SU-DHL-6 (cell line): ENCODE results near the gene ZNF841.

Experiments
- H2AFZ ChIP-seq: fragments of 200-600 bp; sonication (generic); 2 replicates; pipeline ENCODE4 v1.6.1; 2014; ENCODE audit warnings: low read depth, mild to moderate bottlenecking, moderate library complexity, mixed read lengths, antibody characterized with exemption, low read length; ENCODE audit not compliant: severe bottlenecking
- H3F3A ChIP-seq: fragments of 200-600 bp; shearing (Covaris generic); 2 replicates; pipeline ENCODE4 v1.6.0; 2016; ENCODE audit warnings: antibody characterized with exemption, mild to moderate bottlenecking; ENCODE audit not compliant: insufficient read depth
- H3K27ac ChIP-seq: fragments of 200-600 bp; sonication (generic); 2 replicates; pipeline ENCODE4 v1.5.1; 2016; ENCODE audit warnings: low read depth, mild to moderate bottlenecking, low read length, moderate library complexity, mixed read lengths
- H3K27me3 ChIP-seq: fragments of 200-600 bp; sonication (generic), shearing (Covaris generic); 2 replicates; pipeline ENCODE4 v1.6.0; 2014; ENCODE audit warnings: mild to moderate bottlenecking, low read length
- H3K36me3 ChIP-seq: fragments of 200-600 bp; sonication (generic); 2 replicates; pipeline ENCODE4 v1.6.1; 2014; ENCODE audit warnings: mild to moderate bottlenecking, low read length, mixed read lengths
- H3K4me2 ChIP-seq: fragments of 300-600, 200-600 bp; shearing (Covaris generic), sonication (generic); 2 replicates; pipeline ENCODE4 v1.6.0; 2014; ENCODE audit warnings: low read length, low read depth, mild to moderate bottlenecking; ENCODE audit not compliant: poor library complexity, severe bottlenecking
- H3K4me3 ChIP-seq: fragments of 200-600 bp; sonication (generic); 2 replicates; pipeline ENCODE4 v1.5.1; 2014; ENCODE audit warnings: antibody characterized with exemption, low read length, mild to moderate bottlenecking, mixed read lengths; ENCODE audit not compliant: insufficient read depth, poor library complexity, severe bottlenecking
- H3K79me2 ChIP-seq: fragments of 200-600 bp; sonication (generic); 2 replicates; pipeline ENCODE4 v1.6.1; 2014; ENCODE audit warnings: mild to moderate bottlenecking, low read length, moderate library complexity; ENCODE audit not compliant: insufficient read depth
- H3K9ac ChIP-seq: fragments of 200-600 bp; sonication (generic); 2 replicates; pipeline ENCODE4 v1.7.0; 2014; ENCODE audit warnings: mild to moderate bottlenecking, low read length
- H3K9me2 ChIP-seq: fragments of 200-600 bp; sonication (generic); replicated peaks from 2 replicates; pipeline ENCODE4 v1.6.1; 2014; ENCODE audit warnings: low read length; ENCODE audit not compliant: insufficient read depth
- H3K9me3 ChIP-seq: fragments of 200-600 bp; sonication (generic); 2 replicates; pipeline ENCODE4 v1.6.1; 2014; ENCODE audit warnings: low read length, mixed read lengths; ENCODE audit not compliant: insufficient read depth
- H4K20me1 ChIP-seq: fragments of 200-600 bp; sonication (generic); 2 replicates; pipeline ENCODE4 v1.6.1; 2014; ENCODE audit warnings: low read depth, mild to moderate bottlenecking, antibody characterized with exemption, low read length, moderate library complexity, mixed read lengths
- EZH2phosphoT487 ChIP-seq: fragments of 200-600 bp; sonication (generic), shearing (Covaris generic); conservative IDR thresholded peaks from 2 replicates; pipeline ENCODE4 v1.6.1; 2018; ENCODE audit warnings: mild to moderate bottlenecking, antibody characterized with exemption, low read length, moderate library complexity, mixed read lengths
- TF ChIP-seq, protein P1 (sequence below): fragments of 200-600 bp; sonication (generic); IDR thresholded peaks from one replicate; pipeline ENCODE4 v1.5.1; 2017; ENCODE audit warnings: antibody characterized with exemption, mild to moderate bottlenecking, low read length, moderate library complexity; ENCODE audit not compliant: insufficient read depth, poor library complexity, severe bottlenecking

ZNF841 gene

DNA sequence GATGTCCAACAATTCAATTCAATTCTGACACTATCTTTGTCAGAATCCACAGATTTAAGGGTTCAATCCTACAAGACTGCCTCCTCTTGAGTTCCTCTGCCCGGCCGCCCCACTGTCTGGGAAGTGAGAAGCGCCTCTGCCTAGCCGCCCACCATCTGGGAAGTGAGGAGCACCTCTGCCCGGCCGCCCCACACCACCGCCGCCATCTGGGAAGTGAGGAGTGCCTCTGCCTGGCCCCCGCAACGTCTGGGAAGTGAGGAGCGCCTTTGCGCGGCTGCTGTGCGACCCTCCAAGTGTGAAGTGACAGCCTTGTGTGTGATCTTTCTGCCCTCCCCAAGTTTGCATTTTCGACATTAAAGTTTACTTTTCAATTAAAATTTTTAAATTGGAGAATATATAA, 73.4 kb downstream of the ZNF841 start:
- H3K4me3 ChIP-seq = no peak overlapping the region
- no peaks in the 10 kb centered on the region for H3F3A ChIP-seq
- H3K9ac ChIP-seq = no peak overlapping the region
- H3K9me3 ChIP-seq = peaks cover 12% of the 10 kb centered on the region; the same call in 1 of the 2 replicates
- H3K79me2 ChIP-seq = peaks cover 8% of the 10 kb centered on the region; the same call in 1 of the 2 replicates
- no peaks in the 10 kb centered on the region for H4K20me1 ChIP-seq
- H2AFZ ChIP-seq = no peak overlapping the region
- H3K36me3 ChIP-seq = peaks cover 73% of the 10 kb centered on the region
- no peaks in the 10 kb centered on the region for H3K27me3 ChIP-seq
- TF ChIP-seq, protein P1, sequence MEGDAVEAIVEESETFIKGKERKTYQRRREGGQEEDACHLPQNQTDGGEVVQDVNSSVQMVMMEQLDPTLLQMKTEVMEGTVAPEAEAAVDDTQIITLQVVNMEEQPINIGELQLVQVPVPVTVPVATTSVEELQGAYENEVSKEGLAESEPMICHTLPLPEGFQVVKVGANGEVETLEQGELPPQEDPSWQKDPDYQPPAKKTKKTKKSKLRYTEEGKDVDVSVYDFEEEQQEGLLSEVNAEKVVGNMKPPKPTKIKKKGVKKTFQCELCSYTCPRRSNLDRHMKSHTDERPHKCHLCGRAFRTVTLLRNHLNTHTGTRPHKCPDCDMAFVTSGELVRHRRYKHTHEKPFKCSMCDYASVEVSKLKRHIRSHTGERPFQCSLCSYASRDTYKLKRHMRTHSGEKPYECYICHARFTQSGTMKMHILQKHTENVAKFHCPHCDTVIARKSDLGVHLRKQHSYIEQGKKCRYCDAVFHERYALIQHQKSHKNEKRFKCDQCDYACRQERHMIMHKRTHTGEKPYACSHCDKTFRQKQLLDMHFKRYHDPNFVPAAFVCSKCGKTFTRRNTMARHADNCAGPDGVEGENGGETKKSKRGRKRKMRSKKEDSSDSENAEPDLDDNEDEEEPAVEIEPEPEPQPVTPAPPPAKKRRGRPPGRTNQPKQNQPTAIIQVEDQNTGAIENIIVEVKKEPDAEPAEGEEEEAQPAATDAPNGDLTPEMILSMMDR = no peak
- TF ChIP-seq EZH2phosphoT487 = no peak
- no peak overlapping the region for H3K4me2 ChIP-seq
- no peak overlapping the region for H3K27ac ChIP-seq
- no peaks in the 10 kb centered on the region for H3K9me2 ChIP-seq

DNA sequence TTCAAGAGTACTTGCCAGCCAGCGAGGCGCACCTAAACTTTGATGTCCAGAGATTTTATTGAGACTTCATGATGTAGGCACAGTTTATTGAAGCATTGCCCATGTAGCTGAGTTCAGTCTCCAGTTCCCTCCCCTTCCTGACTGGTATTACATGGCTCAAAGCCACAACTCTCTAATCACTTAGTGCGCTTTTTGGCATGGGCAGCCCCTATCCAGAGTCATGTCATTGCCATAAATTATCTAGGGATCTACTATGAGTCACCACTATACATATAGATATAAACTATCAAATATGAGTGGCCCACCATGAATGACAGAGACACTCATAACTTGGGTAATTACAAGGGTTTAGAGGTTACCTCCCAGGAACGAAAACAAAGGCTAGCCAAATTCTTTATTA, 75.1 kb downstream of the ZNF841 start:
- H2AFZ ChIP-seq = no peak overlapping the region
- no peaks in the 10 kb centered on the region for H3K9me2 ChIP-seq
- no peaks in the 10 kb centered on the region for H4K20me1 ChIP-seq
- peaks cover 12% of the 10 kb centered on the region; the same call in 1 of the 2 replicates for H3K9me3 ChIP-seq
- H3K4me3 ChIP-seq = no peak overlapping the region
- peaks cover 5% of the 10 kb centered on the region; the same call in 1 of the 2 replicates for H3K79me2 ChIP-seq
- no peaks in the 10 kb centered on the region for H3K27me3 ChIP-seq
- H3K27ac ChIP-seq = no peak overlapping the region
- no peak overlapping the region for H3K9ac ChIP-seq
- no peaks in the 10 kb centered on the region for H3F3A ChIP-seq
- H3K36me3 ChIP-seq = peaks cover 84% of the 10 kb centered on the region
- no peak overlapping the region for H3K4me2 ChIP-seq
- TF ChIP-seq EZH2phosphoT487 = no peak
- TF ChIP-seq, protein P1 = no peak
